Fibroblast of lung (primary cell): ENCODE measurements around the gene RAB17. TPM values are rescaled to one million over a fixed set of nuclear protein-coding genes. Genes with fewer than 3 reads are reported as not detected.
A peak's percentile ranks its signal among the peaks of the same experiment; 100 is the strongest.

Experiments used
- DNase-seq, 2 donors: peaks; one replicate each; pipeline versions ENCODE4 v3.0.0 to v3.0.0-alpha.2; 2010; ENCODE audit warnings: low read depth in 2 of 2
- H2AFZ ChIP-seq: 2 replicates; pipeline ENCODE4 v1.5.1; 2012; ENCODE audit warnings: low read length, control low read depth, inconsistent platforms
- H3K27ac ChIP-seq: 2 replicates; pipeline ENCODE4 v1.5.1; 2011; ENCODE audit warnings: low read length, control low read depth; ENCODE audit not compliant: insufficient read depth
- H3K27me3 ChIP-seq: 2 replicates; pipeline ENCODE4 v1.5.1; 2011; ENCODE audit warnings: mild to moderate bottlenecking, low read length; ENCODE audit not compliant: control insufficient read depth, insufficient read depth
- H3K36me3 ChIP-seq: 2 replicates; pipeline ENCODE4 v1.5.1; 2011; ENCODE audit warnings: low read length; ENCODE audit not compliant: control insufficient read depth, insufficient read depth
- H3K4me1 ChIP-seq: 2 replicates; pipeline ENCODE4 v1.5.1; 2011; ENCODE audit warnings: low read length; ENCODE audit not compliant: control insufficient read depth, insufficient read depth; ENCODE audit errors: extremely low read depth
- H3K4me2 ChIP-seq: 2 replicates; pipeline ENCODE4 v1.5.1; 2011; ENCODE audit warnings: low read length, control low read depth; ENCODE audit not compliant: insufficient read depth; ENCODE audit errors: extremely low read depth
- H3K4me3 ChIP-seq, 4 experiments: fragments of 200-600 bp in 1 of 4; sonication (generic) in 1 of 4; replicated peaks in 1 of 4; 2 replicates each; pipeline ENCODE4 v1.5.1; 2011 to 2016; ENCODE audit warnings: low read length in 4 of 4, low read depth in 3 of 4, mild to moderate bottlenecking in 3 of 4, control low read depth in 2 of 4, inconsistent platforms in 1 of 4, mixed read lengths in 1 of 4; ENCODE audit not compliant: insufficient read depth in 1 of 4; ENCODE audit errors: control extremely low read depth in 1 of 4
- H3K79me2 ChIP-seq: 2 replicates; pipeline ENCODE4 v1.5.1; 2012; ENCODE audit warnings: mild to moderate bottlenecking, low read length, inconsistent platforms; ENCODE audit not compliant: control insufficient read depth, insufficient read depth
- H3K9ac ChIP-seq: 2 replicates; pipeline ENCODE4 v1.5.1; 2011; ENCODE audit warnings: mild to moderate bottlenecking, low read length, control low read depth; ENCODE audit not compliant: insufficient read depth
- H3K9me3 ChIP-seq: 2 replicates; pipeline ENCODE4 v1.5.1; 2012; ENCODE audit warnings: low read depth, low read length; ENCODE audit not compliant: control insufficient read depth, insufficient read depth
- H4K20me1 ChIP-seq: 2 replicates; pipeline ENCODE4 v1.5.1; 2011; ENCODE audit warnings: low read length; ENCODE audit not compliant: control insufficient read depth, insufficient read depth; ENCODE audit errors: extremely low read depth
- EZH2 ChIP-seq: IDR thresholded peaks from 2 replicates; pipeline ENCODE4 v1.5.1; 2012; ENCODE audit warnings: low read length, control low read depth, mild to moderate bottlenecking; ENCODE audit errors: missing control alignments
- polyA plus RNA-seq, 2 donors: library from polyadenylated mRNA; depleted of rRNA in 1 of 2; stranded (reverse) in 1 of 2; unstranded in 1 of 2; fragments of >200 nt; gene quantifications; 2 replicates each; pipeline ENCODE4 v1.2.1, GENCODE V29; 2011 to 2012; ENCODE audit warnings: missing spikeins in 1 of 2
- total RNA-seq: library from RNA; depleted of rRNA; stranded (reverse); fragments of >200 nt; gene quantifications from 2 replicates; pipeline ENCODE4 v1.2.1, GENCODE V29; 2014
- TF ChIP-seq, protein P1 (sequence below), 2 donors: IDR thresholded peaks in 1 of 2; conservative IDR thresholded peaks in 1 of 2; 1 replicate in 1 of 2; 2 replicates in 1 of 2; pipeline ENCODE4 v1.5.1; 2011 to 2012; ENCODE audit warnings: low read length in 2 of 2, control low read depth in 1 of 2, inconsistent platforms in 1 of 2, low read depth in 1 of 2, mild to moderate bottlenecking in 1 of 2

Gene RAB17
- total and polyA plus RNA-seq, 2 donors (not counting 1 experiment from before 2014, with no cell fraction given), result 0.17 to 0.22 TPM

DNA sequence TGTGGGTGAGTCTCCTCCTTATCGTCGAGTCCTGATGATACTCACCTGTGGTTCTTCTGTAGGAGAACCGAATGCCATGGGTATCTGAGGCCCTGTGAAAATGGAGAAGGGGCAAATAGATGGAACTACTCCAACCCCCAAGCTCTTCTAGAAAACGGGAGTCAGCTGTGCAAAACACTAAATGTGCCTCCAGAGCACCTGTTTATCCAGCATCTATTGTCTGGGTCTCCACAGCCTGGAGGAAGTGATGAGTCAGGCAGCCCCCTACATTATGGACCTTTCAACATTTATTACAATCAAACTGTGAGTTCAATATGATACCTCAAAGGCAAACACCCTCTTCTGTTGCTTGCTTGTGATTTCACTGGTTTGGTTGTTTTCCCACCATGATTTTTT lies 27.1 kb upstream of the RAB17 start:
- Histone ChIP-seq H3K4me3 (no peak overlapping the region), H3K4me2 (no peak overlapping the region), H3K79me2 (no peaks in the 10 kb centered on the region), H3K9me3 (no peaks in the 10 kb centered on the region), H3K27ac (peak overlapping the region; percentile 89), H3K9ac (no peak overlapping the region), H3K27me3 (no peaks in the 10 kb centered on the region), H2AFZ (peak overlapping the region; percentile 42), H4K20me1 (no peaks in the 10 kb centered on the region), H3K4me1 (peaks cover 21% of the 10 kb centered on the region), H3K36me3 (no peaks in the 10 kb centered on the region)
- DNase-seq, result no peak
- TF ChIP-seq, protein P1, sequence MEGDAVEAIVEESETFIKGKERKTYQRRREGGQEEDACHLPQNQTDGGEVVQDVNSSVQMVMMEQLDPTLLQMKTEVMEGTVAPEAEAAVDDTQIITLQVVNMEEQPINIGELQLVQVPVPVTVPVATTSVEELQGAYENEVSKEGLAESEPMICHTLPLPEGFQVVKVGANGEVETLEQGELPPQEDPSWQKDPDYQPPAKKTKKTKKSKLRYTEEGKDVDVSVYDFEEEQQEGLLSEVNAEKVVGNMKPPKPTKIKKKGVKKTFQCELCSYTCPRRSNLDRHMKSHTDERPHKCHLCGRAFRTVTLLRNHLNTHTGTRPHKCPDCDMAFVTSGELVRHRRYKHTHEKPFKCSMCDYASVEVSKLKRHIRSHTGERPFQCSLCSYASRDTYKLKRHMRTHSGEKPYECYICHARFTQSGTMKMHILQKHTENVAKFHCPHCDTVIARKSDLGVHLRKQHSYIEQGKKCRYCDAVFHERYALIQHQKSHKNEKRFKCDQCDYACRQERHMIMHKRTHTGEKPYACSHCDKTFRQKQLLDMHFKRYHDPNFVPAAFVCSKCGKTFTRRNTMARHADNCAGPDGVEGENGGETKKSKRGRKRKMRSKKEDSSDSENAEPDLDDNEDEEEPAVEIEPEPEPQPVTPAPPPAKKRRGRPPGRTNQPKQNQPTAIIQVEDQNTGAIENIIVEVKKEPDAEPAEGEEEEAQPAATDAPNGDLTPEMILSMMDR (conservative IDR thresholded peaks at IDR 0.05 in 1 of 2, IDR thresholded peaks at IDR 0.05 in 1 of 2; ENCODE audit: low read depth in 1 of 2, low read length in 2 of 2), result no peak

DNA sequence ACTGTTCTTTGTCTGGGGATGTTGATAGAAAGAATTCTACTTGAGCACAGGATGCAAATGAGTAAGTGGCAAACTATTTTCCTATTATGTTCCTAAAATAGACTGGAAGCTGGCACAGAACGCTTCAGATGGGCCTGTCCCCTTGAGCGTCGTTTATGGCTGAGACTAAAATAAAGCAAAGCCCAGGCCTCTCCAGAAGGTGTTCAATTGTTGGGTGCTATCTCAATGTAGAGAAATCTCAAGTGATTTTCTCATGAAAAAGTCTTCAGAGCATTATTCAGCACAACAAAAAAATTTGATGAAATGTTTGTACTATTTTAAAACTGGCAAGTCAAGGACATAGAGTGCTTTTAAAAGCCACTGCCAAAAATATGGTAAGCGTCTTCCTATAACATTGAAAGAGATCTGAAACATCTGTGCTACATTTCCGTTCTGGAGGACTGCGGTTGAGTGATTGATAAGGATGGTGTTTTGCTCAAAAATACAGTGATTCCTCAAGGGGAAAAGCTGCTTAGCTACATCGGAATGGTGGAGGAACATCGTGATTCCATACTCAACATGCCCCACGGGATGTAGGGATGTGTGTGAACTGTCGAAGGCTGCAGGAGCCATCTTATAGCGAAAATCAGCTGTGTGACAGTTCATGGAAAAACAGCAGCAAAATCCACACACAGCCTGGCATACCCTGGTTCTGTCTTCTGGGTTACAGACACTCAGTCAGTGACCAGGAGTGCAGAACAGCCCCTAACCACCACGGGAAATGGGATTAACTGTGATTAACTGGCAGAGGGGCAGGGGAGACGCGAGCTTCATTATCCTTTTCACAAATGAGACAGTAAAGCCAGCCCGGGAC lies 26.4 kb upstream of the RAB17 start:
- H3K27ac ChIP-seq, result peak overlapping the region; percentile 89
- H3K36me3 ChIP-seq, result no peaks in the 10 kb centered on the region
- TF ChIP-seq, protein P1 (conservative IDR thresholded peaks at IDR 0.05 in 1 of 2, IDR thresholded peaks at IDR 0.05 in 1 of 2; ENCODE audit: low read depth in 1 of 2, low read length in 2 of 2), result no peak
- no peak for TF ChIP-seq EZH2
- peaks cover 21% of the 10 kb centered on the region for H3K4me1 ChIP-seq
- no peaks in the 10 kb centered on the region for H3K79me2 ChIP-seq
- H3K27me3 ChIP-seq, result no peaks in the 10 kb centered on the region
- H4K20me1 ChIP-seq, result no peaks in the 10 kb centered on the region
- no peaks in the 10 kb centered on the region for H3K9me3 ChIP-seq
- peak; percentile 83 to 94 for DNase-seq
- H3K4me2 ChIP-seq, result peak overlapping the region; percentile 36
- H3K4me3 ChIP-seq, result no peak overlapping the region
- no peak overlapping the region for H3K9ac ChIP-seq
- peak overlapping the region; percentile 42 for H2AFZ ChIP-seq

DNA sequence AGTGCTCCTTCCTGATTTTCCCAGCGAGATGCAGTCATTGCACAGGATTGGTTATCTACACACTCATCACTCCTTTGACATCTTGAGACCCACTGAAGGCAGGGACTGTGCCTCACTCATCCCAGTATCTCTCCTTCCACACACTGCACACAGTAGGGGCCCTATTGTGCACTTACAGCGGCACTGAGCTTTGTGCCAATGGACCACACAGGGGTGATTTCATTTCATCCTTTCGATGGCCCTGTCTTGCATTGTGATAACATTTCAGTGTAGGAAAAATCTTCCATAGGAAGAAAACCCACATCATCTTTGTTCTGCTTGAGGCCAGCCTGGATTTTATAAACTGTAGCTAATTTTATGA lies 25.8 kb upstream of the RAB17 start:
- Histone ChIP-seq H3K9ac (peak overlapping the region; percentile 25), H3K27me3 (no peaks in the 10 kb centered on the region), H2AFZ (no peak overlapping the region), H3K4me1 (peaks cover 21% of the 10 kb centered on the region), H3K27ac (peak overlapping the region; percentile 89), H3K9me3 (no peaks in the 10 kb centered on the region), H3K4me3 (no peak overlapping the region), H3K79me2 (no peaks in the 10 kb centered on the region), H4K20me1 (no peaks in the 10 kb centered on the region), H3K4me2 (peak overlapping the region; percentile 5), H3K36me3 (no peaks in the 10 kb centered on the region)
- DNase-seq, result no peak
- TF ChIP-seq EZH2, result no peak
- TF ChIP-seq, protein P1 (conservative IDR thresholded peaks at IDR 0.05 in 1 of 2, IDR thresholded peaks at IDR 0.05 in 1 of 2; ENCODE audit: low read depth in 1 of 2, low read length in 2 of 2), result no peak
